H1 (cell line): ENCODE measurements around the gene PDZRN3. TPM values are rescaled to one million over a fixed set of nuclear protein-coding genes. Genes with fewer than 3 reads are reported as not detected.

Source experiments
- CTCF ChIA-PET: fragments of 300-600 bp; sonication (Branson Sonifier 250); formaldehyde crosslinking; loops from one replicate; lab custom pipeline; 2021; ENCODE audit not compliant: partially characterized antibody; lab: Charles Lee
- POLR2A ChIA-PET: fragments of 300-600 bp; sonication (Branson Sonifier 250); formaldehyde crosslinking; loops from one replicate; lab custom pipeline; 2021; ENCODE audit warnings: inconsistent platforms; ENCODE audit not compliant: partially characterized antibody; lab: Charles Lee
- DNase-seq, 2 experiments: peaks; one replicate each; pipeline versions ENCODE4 v3.0.0 to v3.0.0-alpha.2; 2010 to 2022; ENCODE audit warnings: low spot score in 2 of 2, low read depth in 1 of 2, mixed read lengths in 1 of 2
- FAIRE-seq: peaks from 2 replicates; lab custom pipeline; 2011; peaks lifted over from hg19 to GRCh38; lab: Jason Lieb, UNC
- H2AFZ ChIP-seq: 2 replicates; pipeline ENCODE4 v1.8.1; 2012; ENCODE audit warnings: low read length, inconsistent platforms
- H2AK5ac ChIP-seq: 2 replicates; pipeline ENCODE4 v1.6.1; 2013; ENCODE audit warnings: low read depth, low read length
- H2BK120ac ChIP-seq: replicated peaks from 2 replicates; pipeline ENCODE3; 2013; ENCODE audit warnings: low read depth, low read length, inconsistent platforms
- H2BK12ac ChIP-seq: 2 replicates; pipeline ENCODE4 v1.6.1; 2013; ENCODE audit warnings: low read depth, low read length
- H2BK15ac ChIP-seq: 2 replicates; pipeline ENCODE4 v1.6.1; 2013; ENCODE audit warnings: low read length
- H2BK20ac ChIP-seq: 2 replicates; pipeline ENCODE4 v1.6.1; 2013; ENCODE audit warnings: low read length
- H2BK5ac ChIP-seq: 2 replicates; pipeline ENCODE4 v1.6.1; 2013; ENCODE audit warnings: low read depth, low read length
- H3K14ac ChIP-seq: 2 replicates; pipeline ENCODE4 v1.6.1; 2013; ENCODE audit warnings: inconsistent platforms; ENCODE audit not compliant: insufficient read length
- H3K18ac ChIP-seq: 2 replicates; pipeline ENCODE4 v1.6.1; 2013; ENCODE audit warnings: low read length; ENCODE audit errors: extremely low read depth
- H3K23ac ChIP-seq: 2 replicates; pipeline ENCODE4 v1.6.1; 2013; ENCODE audit warnings: inconsistent platforms; ENCODE audit not compliant: insufficient read length
- H3K23me2 ChIP-seq: 2 replicates; pipeline ENCODE4 v1.6.1; 2013; ENCODE audit warnings: low read depth, low read length
- H3K27ac ChIP-seq: 2 replicates; pipeline ENCODE4 v1.6.1; 2011; ENCODE audit warnings: low read depth, low read length, inconsistent platforms
- H3K27me3 ChIP-seq, 4 experiments: replicated peaks in 1 of 4; 1 replicate in 1 of 4; 2 replicates in 3 of 4; pipeline versions ENCODE4 v1.6.1 to v1.8.1; 2011 to 2013; ENCODE audit warnings: low read length in 3 of 4, mild to moderate bottlenecking in 3 of 4, inconsistent platforms in 2 of 4, mixed read lengths in 2 of 4, moderate library complexity in 1 of 4; ENCODE audit not compliant: control insufficient read depth in 3 of 4, insufficient read depth in 3 of 4; ENCODE audit errors: extremely low read depth in 1 of 4
- H3K36me3 ChIP-seq, 4 experiments: 2 replicates each; pipeline versions ENCODE4 v1.6.1 to v1.8.1; 2011 to 2013; ENCODE audit warnings: mild to moderate bottlenecking in 4 of 4, low read length in 3 of 4, moderate library complexity in 2 of 4, control low read depth in 1 of 4, inconsistent platforms in 1 of 4; ENCODE audit not compliant: insufficient read depth in 4 of 4, control insufficient read depth in 2 of 4
- H3K4ac ChIP-seq: replicated peaks from 2 replicates; pipeline ENCODE3; 2013; ENCODE audit warnings: low read length, low read depth, mixed read lengths, inconsistent platforms; ENCODE audit not compliant: insufficient read length
- H3K4me1 ChIP-seq, 4 experiments: replicated peaks in 1 of 4; 1 replicate in 1 of 4; 2 replicates in 3 of 4; pipeline versions ENCODE4 v1.6.1 to v1.8.1; 2011 to 2013; ENCODE audit warnings: low read length in 3 of 4, inconsistent platforms in 2 of 4, mixed read lengths in 1 of 4; ENCODE audit not compliant: insufficient read depth in 4 of 4, control insufficient read depth in 3 of 4
- H3K4me2 ChIP-seq, 2 experiments: 2 replicates each; pipeline versions ENCODE4 v1.6.1 to v1.8.1; 2011 to 2013; ENCODE audit warnings: low read depth in 2 of 2, low read length in 2 of 2, control low read depth in 1 of 2, inconsistent platforms in 1 of 2, mild to moderate bottlenecking in 1 of 2; ENCODE audit not compliant: insufficient read depth in 1 of 2
- H3K4me3 ChIP-seq, 4 experiments: fragments of 200-600, 300-600 bp in 1 of 4; sonication (generic), shearing (Covaris generic), sonication (Bioruptor Twin) in 1 of 4; 2 replicates each; pipeline versions ENCODE4 v1.5.1 to v1.8.1; 2011 to 2016; ENCODE audit warnings: low read length in 4 of 4, low read depth in 3 of 4, control low read depth in 2 of 4, inconsistent platforms in 2 of 4, mild to moderate bottlenecking in 2 of 4, mixed read lengths in 1 of 4, moderate library complexity in 1 of 4; ENCODE audit not compliant: insufficient read depth in 2 of 4; ENCODE audit errors: extremely low read depth in 1 of 4
- H3K56ac ChIP-seq: replicated peaks from 2 replicates; pipeline ENCODE3; 2013; ENCODE audit warnings: low read depth, mild to moderate bottlenecking, mixed read lengths, low read length, inconsistent platforms; ENCODE audit not compliant: insufficient read length
- H3K79me1 ChIP-seq: 2 replicates; pipeline ENCODE4 v1.6.1; 2013; ENCODE audit warnings: low read depth, low read length, control low read depth
- H3K79me2 ChIP-seq, 2 experiments: 2 replicates each; pipeline versions ENCODE4 v1.6.1 to v1.8.1; 2012 to 2013; ENCODE audit warnings: low read length in 2 of 2, mild to moderate bottlenecking in 2 of 2, inconsistent platforms in 1 of 2; ENCODE audit not compliant: insufficient read depth in 2 of 2, control insufficient read depth in 1 of 2
- H3K9ac ChIP-seq, 4 experiments: replicated peaks in 1 of 4; 1 replicate in 1 of 4; 2 replicates in 3 of 4; pipeline versions ENCODE4 v1.6.1 to v1.8.1; 2011 to 2013; ENCODE audit warnings: low read depth in 3 of 4, low read length in 3 of 4, control low read depth in 2 of 4, mild to moderate bottlenecking in 2 of 4, moderate library complexity in 2 of 4, inconsistent platforms in 1 of 4; ENCODE audit errors: extremely low read depth in 1 of 4
- H3K9me3 ChIP-seq, 2 experiments: 2 replicates each; pipeline versions ENCODE4 v1.6.1 to v1.8.1; 2012 to 2013; ENCODE audit warnings: mild to moderate bottlenecking in 2 of 2, moderate library complexity in 2 of 2, control low read depth in 1 of 2, inconsistent platforms in 1 of 2, low read depth in 1 of 2, low read length in 1 of 2, mixed read lengths in 1 of 2; ENCODE audit not compliant: insufficient read depth in 2 of 2
- H4K20me1 ChIP-seq, 2 experiments: replicated peaks in 1 of 2; 2 replicates each; pipeline versions ENCODE3 to v1.8.1; 2011 to 2013; ENCODE audit warnings: inconsistent platforms in 2 of 2, low read length in 2 of 2, mild to moderate bottlenecking in 1 of 2; ENCODE audit not compliant: insufficient read depth in 2 of 2, control insufficient read depth in 1 of 2
- H4K5ac ChIP-seq: 2 replicates; pipeline ENCODE4 v1.6.1; 2013; ENCODE audit warnings: low read length, low read depth, mixed read lengths, inconsistent platforms; ENCODE audit not compliant: insufficient read length
- H4K8ac ChIP-seq: 2 replicates; pipeline ENCODE4 v1.8.0; 2013; ENCODE audit warnings: mild to moderate bottlenecking, moderate library complexity, low read length, inconsistent platforms; ENCODE audit not compliant: insufficient read depth; ENCODE audit errors: extremely low read depth
- H4K91ac ChIP-seq: replicated peaks from 2 replicates; pipeline ENCODE3; 2013; ENCODE audit warnings: low read length, mixed read lengths, inconsistent platforms; ENCODE audit not compliant: insufficient read length
- BCL11A ChIP-seq, 2 experiments: IDR thresholded peaks; one replicate each; pipeline ENCODE4 v1.6.1; 2011; ENCODE audit warnings: low read depth in 2 of 2, low read length in 2 of 2, mild to moderate bottlenecking in 2 of 2
- CHD2 ChIP-seq: IDR thresholded peaks from 2 replicates; pipeline ENCODE4 v1.6.1; 2012; ENCODE audit warnings: low read length, improper control_type of control experiment
- CREB1 ChIP-seq: IDR thresholded peaks from 2 replicates; pipeline ENCODE4 v1.6.1; 2012; ENCODE audit warnings: inconsistent platforms
- FOSL1 ChIP-seq: IDR thresholded peaks from 2 replicates; pipeline ENCODE4 v1.6.1; 2011; ENCODE audit warnings: mild to moderate bottlenecking, low read depth, low read length, moderate library complexity; ENCODE audit not compliant: insufficient read depth
- GTF2F1 ChIP-seq: IDR thresholded peaks from 2 replicates; pipeline ENCODE4 v1.6.1; 2012; ENCODE audit warnings: low read depth, low read length, improper control_type of control experiment, borderline replicate concordance
- HDAC2 ChIP-seq, 2 experiments: fragments of 300-600 bp in 1 of 2; sonication (generic) in 1 of 2; IDR thresholded peaks; 2 replicates each; pipeline ENCODE4 v1.6.1; 2011 to 2012; ENCODE audit warnings: low read depth in 2 of 2, low read length in 2 of 2, mild to moderate bottlenecking in 2 of 2, moderate library complexity in 2 of 2, borderline replicate concordance in 1 of 2, inconsistent platforms in 1 of 2
- KDM1A ChIP-seq: fragments of 200-600, 300-600 bp; sonication (generic); IDR thresholded peaks from 2 replicates; pipeline ENCODE4 v1.7.1; 2016; ENCODE audit warnings: mild to moderate bottlenecking, low read length, borderline replicate concordance
- NRF1 ChIP-seq: IDR thresholded peaks from 2 replicates; pipeline ENCODE4 v1.6.1; 2011; ENCODE audit warnings: mild to moderate bottlenecking, low read depth, low read length, improper control_type of control experiment
- RFX5 ChIP-seq: IDR thresholded peaks from 2 replicates; pipeline ENCODE4 v1.6.1; 2011; ENCODE audit warnings: low read depth, low read length, improper control_type of control experiment, borderline replicate concordance
- RNF2 ChIP-seq: fragments of 200-900, 300-1000 bp; sonication (generic); IDR thresholded peaks from 2 replicates; pipeline ENCODE4 v1.7.1; 2016; ENCODE audit warnings: borderline replicate concordance, low read depth, mild to moderate bottlenecking, antibody characterized with exemption, low read length; ENCODE audit not compliant: poor library complexity, severe bottlenecking; ENCODE audit errors: missing control alignments
- SIN3A ChIP-seq, 2 experiments: IDR thresholded peaks in 1 of 2; conservative IDR thresholded peaks in 1 of 2; 2 replicates each; pipeline ENCODE4 v1.6.1; 2011 to 2012; ENCODE audit warnings: low read length in 2 of 2, improper control_type of control experiment in 1 of 2, low read depth in 1 of 2, mild to moderate bottlenecking in 1 of 2
- TBP ChIP-seq: IDR thresholded peaks from 2 replicates; pipeline ENCODE4 v1.6.1; 2011; ENCODE audit warnings: low read depth, low read length, improper control_type of control experiment
- ZNF274 ChIP-seq: IDR thresholded peaks from 2 replicates; pipeline ENCODE4 v1.7.0; 2012; ENCODE audit warnings: low read length, borderline replicate concordance; ENCODE audit errors: extremely low read depth
- WGBS, 2 experiments: shearing (Covaris generic) in 1 of 2; methylation state at CpG; one replicate each; pipeline versions ENCODE4 v1.1.6 to v1.1.7; 2013 to 2015; ENCODE audit warnings: low lambda C conversion rate in 2 of 2, mixed read lengths in 2 of 2, inconsistent platforms in 1 of 2, low coverage in 1 of 2, missing lambda C conversion rate in 1 of 2; ENCODE audit not compliant: insufficient replicate concordance in 2 of 2, insufficient coverage in 1 of 2, insufficient read length in 1 of 2; ENCODE audit errors: extremely low coverage in 1 of 2, missing lambda C conversion rate in 1 of 2; 5-methylcytosine and 5-hydroxymethylcytosine counted together
- polyA plus RNA-seq, 7 experiments: library from polyadenylated mRNA; depleted of rRNA in 3 of 7; stranded (reverse) in 5 of 7; unstranded in 2 of 7; fragments of >200 nt in 5 of 7; fragments of 200-250 nt in 2 of 7; gene quantifications; 1 replicate in 5 of 7; 2 replicates in 1 of 7; 4 replicates in 1 of 7; pipeline versions ENCODE4 v1.2.1 to v1.2.3, GENCODE V29; 2011 to 2013; ENCODE audit warnings: missing spikeins in 2 of 7, mixed read lengths in 2 of 7
- total RNA-seq: library from RNA; stranded (reverse); fragmentation: NEBNext Ultra II Directional; extraction: Animal tissue kit (Norgen Biotek cat#: 25700); gene quantifications from 2 replicates; pipeline ENCODE4 v1.2.1, GENCODE V29; 2021

PDZRN3 gene
- total and polyA plus RNA-seq, 2 of the 8 experiments (the other 6 are each of a cell fraction or from before 2014, with no cell fraction given) = 4.2 to 20.5 TPM

DNA sequence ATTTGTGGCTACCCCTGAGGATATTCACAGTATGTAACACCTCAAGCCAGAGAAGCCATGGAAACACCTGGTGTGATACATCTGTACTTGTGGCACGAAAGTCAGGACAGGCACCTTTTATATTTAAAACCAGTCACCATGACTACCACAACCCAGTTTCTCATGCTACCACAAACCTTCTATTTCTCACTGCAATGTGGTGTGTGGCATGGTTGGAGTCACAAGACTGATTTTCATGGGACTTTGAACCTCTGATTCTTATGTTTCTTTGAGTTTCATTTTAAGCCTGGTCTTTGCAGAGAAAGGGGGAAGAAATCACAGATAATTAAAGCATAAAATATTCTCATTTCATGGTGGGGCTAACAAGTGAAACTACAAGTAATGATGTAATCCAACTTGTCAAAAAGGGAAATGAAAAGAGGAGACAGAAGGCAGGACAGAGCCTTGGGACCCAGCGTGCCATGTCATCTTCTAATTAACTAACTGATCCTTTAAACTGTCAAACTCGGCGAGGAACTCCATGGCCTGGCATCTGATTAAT is 175.9 kb downstream of the PDZRN3 start:
- CTCF ChIA-PET = interaction anchor here (1.2 to 1.5 kb wide), 2 partner anchors 21 to 30 kb away, joined by 4 read pairs; no protein-coding TSS in a partner anchor
- H3K14ac ChIP-seq = no peak overlapping the region
- TF ChIP-seq TBP = no peak
- no peak for TF ChIP-seq HDAC2 (IDR thresholded peaks at IDR 0.05; ENCODE audit: borderline replicate concordance in 1 of 2, low read depth in 2 of 2, low read length in 2 of 2)
- TF ChIP-seq SIN3A (conservative IDR thresholded peaks at IDR 0.05 in 1 of 2, IDR thresholded peaks at IDR 0.05 in 1 of 2; ENCODE audit: low read depth in 1 of 2, low read length in 2 of 2) = no peak
- no peak for TF ChIP-seq KDM1A
- no peak for TF ChIP-seq RNF2
- TF ChIP-seq GTF2F1 = no peak
- TF ChIP-seq NRF1 = no peak
- no peak for TF ChIP-seq RFX5
- TF ChIP-seq CHD2 = no peak
- TF ChIP-seq ZNF274 = no peak
- TF ChIP-seq FOSL1 = no peak
- no peak for TF ChIP-seq CREB1
- no peak for TF ChIP-seq BCL11A (IDR thresholded peaks at IDR 0.05; ENCODE audit: low read depth in 2 of 2, low read length in 2 of 2)

More for the DNA sequence above, 175.9 kb downstream of the PDZRN3 start:
- Histone ChIP-seq H4K91ac (no peak overlapping the region), H2BK20ac (no peak overlapping the region), H3K27ac (no peak overlapping the region), H2BK12ac (no peak overlapping the region), H2BK120ac (no peak overlapping the region), H4K20me1 (no peaks in the 10 kb centered on the region), H4K8ac (no peak overlapping the region), H4K5ac (no peak overlapping the region), H3K4ac (no peak overlapping the region), H3K4me1 (peaks cover 0 to 10% (median 7%) of the 10 kb centered on the region in 4 experiments; a peak in 3 of 7 replicates), H2AK5ac (no peak overlapping the region), H2AFZ (no peak overlapping the region), H3K56ac (no peak overlapping the region), H3K9me3 (no peaks in the 10 kb centered on the region), H2BK5ac (no peak overlapping the region), H3K79me2 (no peaks in the 10 kb centered on the region; a peak in 1 of 4 replicates), H3K9ac (no peak overlapping the region), H3K4me2 (no peak overlapping the region), H2BK15ac (no peak overlapping the region), H3K4me3 (no peak overlapping the region), H3K23me2 (no peaks in the 10 kb centered on the region), H3K18ac (no peak overlapping the region), H3K23ac (no peak overlapping the region), H3K79me1 (no peaks in the 10 kb centered on the region; the same call in 1 of the 2 replicates), H3K36me3 (no peaks in the 10 kb centered on the region), H3K27me3 (no peaks in the 10 kb centered on the region)
- WGBS, 2 experiments = 79% methylated on average over 4 of the region's 4 CpGs; no CpG with 5 or more reads in 1 of the 2 experiments
- no peak for DNase-seq
- POLR2A ChIA-PET = no interaction called here
- no peak for FAIRE-seq
